Activated T-helper 1 cell treated with anti-CD3 and anti-CD28 coated beads, Interleukin-12 subunit alpha, Interleukin-12 subunit beta, Interleukin-2, Interleukin-4 antibody, amounts not matched to agents 30 ng/mL and 10 ng/mL and 1 ng/mL, durations not matched to agents 14 hours and 24 hours and 36 hours (primary cell): ENCODE data around the gene SIPA1L3. TPM values are rescaled to one million over a fixed set of nuclear protein-coding genes. Genes with fewer than 3 reads are reported as not detected.

Source experiments
- DNase-seq: peaks from one replicate; pipeline ENCODE4 v3.0.0; 2021; ENCODE audit warnings: low spot score
- H3K27ac Mint-ChIP-seq: one replicate; pipeline ENCODE4 v1.8.0; 2021; ENCODE audit warnings: mild to moderate bottlenecking, mixed read lengths
- H3K27me3 Mint-ChIP-seq: one replicate; pipeline ENCODE4 v1.8.0; 2022; ENCODE audit warnings: mild to moderate bottlenecking, moderate library complexity, mixed read lengths; ENCODE audit not compliant: insufficient read depth
- H3K36me3 Mint-ChIP-seq: one replicate; pipeline ENCODE4 v1.8.0; 2021; ENCODE audit warnings: low read depth, mixed read lengths
- H3K4me1 Mint-ChIP-seq: one replicate; pipeline ENCODE4 v1.8.0; 2021; ENCODE audit warnings: low read depth, mixed read lengths
- H3K4me3 Mint-ChIP-seq: one replicate; pipeline ENCODE4 v1.8.0; 2021; ENCODE audit warnings: mild to moderate bottlenecking, moderate library complexity, mixed read lengths
- H3K9me3 Mint-ChIP-seq: one replicate; pipeline ENCODE4 v1.8.0; 2021; ENCODE audit warnings: mixed read lengths
- intact Hi-C: fragments of 100-400 bp; cut with micrococcal nuclease; formaldehyde crosslinking; loops from one replicate; pipeline ENCODE4 v1.15.1; 2024
- total RNA-seq: library from RNA; stranded (reverse); gene quantifications from 2 replicates; pipeline ENCODE4 v1.2.3, GENCODE V29; 2022

Gene SIPA1L3
- total RNA-seq, 1 donor from 2014 or later: 16.7 TPM

DNA sequence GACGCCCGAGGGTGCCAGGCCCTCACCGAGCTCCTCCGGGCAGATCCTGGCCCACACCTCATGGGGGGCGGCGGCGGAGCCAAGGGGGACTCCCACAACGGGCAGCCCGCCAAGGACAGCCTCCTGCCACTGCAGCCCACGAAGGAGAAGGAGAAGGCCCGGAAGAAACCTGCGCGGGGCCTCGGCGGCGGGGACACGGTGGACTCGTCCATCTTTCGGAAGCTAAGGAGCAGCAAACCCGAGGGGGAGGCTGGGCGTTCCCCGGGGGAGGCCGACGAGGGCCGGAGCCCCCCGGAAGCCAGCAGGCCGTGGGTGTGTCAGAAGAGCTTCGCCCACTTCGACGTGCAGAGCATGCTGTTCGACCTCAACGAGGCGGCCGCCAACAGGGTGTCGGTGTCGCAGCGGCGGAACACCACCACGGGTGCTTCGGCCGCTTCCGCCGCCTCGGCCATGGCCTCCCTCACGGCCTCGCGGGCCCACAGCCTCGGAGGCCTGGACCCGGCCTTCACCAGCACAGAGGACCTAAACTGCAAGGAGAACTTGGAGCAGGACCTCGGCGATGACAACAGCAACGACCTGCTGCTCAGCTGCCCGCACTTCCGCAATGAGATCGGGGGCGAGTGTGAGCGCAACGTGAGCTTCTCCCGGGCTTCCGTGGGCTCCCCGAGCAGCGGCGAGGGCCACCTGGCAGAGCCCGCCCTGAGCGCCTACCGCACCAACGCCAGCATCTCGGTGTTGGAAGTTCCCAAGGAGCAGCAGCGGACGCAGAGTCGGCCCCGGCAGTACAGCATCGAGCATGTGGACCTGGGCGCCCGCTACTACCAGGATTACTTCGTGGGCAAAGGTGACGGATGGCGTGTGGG is 175.5 kb downstream of the SIPA1L3 start:
- H3K4me1 Mint-ChIP-seq: peaks cover 23% of the 10 kb centered on the region
- H3K9me3 Mint-ChIP-seq: no peaks in the 10 kb centered on the region

GRCh38 chr19:38084196-38084595 is 177.2 kb downstream of the SIPA1L3 start:
- H3K9me3 Mint-ChIP-seq: no peaks in the 10 kb centered on the region
- H3K4me1 Mint-ChIP-seq: peaks cover 21% of the 10 kb centered on the region
- intact Hi-C loops: no loop called here
- H3K36me3 Mint-ChIP-seq: peaks cover 2% of the 10 kb centered on the region
- H3K27ac Mint-ChIP-seq: no peak overlapping the region
- H3K27me3 Mint-ChIP-seq: no peaks in the 10 kb centered on the region
- no peak overlapping the region for H3K4me3 Mint-ChIP-seq
- DNase-seq: no peak

More for the DNA sequence above, 175.5 kb downstream of the SIPA1L3 start:
- intact Hi-C loops: no loop called here
- Mint-ChIP-seq H3K4me3 (no peak overlapping the region), H3K36me3 (peaks cover 2% of the 10 kb centered on the region), H3K27ac (no peak overlapping the region), H3K27me3 (no peaks in the 10 kb centered on the region)
- DNase-seq: no peak

DNA sequence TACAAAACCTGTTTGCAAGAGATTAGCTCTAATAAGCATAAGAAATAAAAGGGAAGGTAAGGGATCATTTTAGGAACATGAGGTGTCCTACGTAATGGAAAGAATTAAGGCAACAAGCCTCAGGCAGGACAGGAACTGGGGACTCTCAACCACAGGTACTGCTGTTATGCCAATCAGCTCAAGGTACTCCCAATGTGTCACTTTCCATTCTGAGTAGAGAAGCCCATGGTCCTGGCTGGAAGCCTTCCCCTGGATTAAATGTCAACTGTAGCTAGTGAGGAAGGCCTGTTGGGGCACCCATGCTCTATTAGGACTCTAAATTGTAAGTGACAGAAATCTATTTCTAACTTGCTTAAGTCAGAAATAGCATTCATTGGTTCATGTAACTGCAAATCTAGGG is 182.4 kb downstream of the SIPA1L3 start:
- Mint-ChIP-seq H3K36me3 (peaks cover 5% of the 10 kb centered on the region), H3K4me1 (no peaks in the 10 kb centered on the region), H3K27me3 (no peaks in the 10 kb centered on the region), H3K4me3 (no peak overlapping the region), H3K9me3 (no peaks in the 10 kb centered on the region), H3K27ac (no peak overlapping the region)
- intact Hi-C loops: no loop called here
- no peak for DNase-seq

DNA sequence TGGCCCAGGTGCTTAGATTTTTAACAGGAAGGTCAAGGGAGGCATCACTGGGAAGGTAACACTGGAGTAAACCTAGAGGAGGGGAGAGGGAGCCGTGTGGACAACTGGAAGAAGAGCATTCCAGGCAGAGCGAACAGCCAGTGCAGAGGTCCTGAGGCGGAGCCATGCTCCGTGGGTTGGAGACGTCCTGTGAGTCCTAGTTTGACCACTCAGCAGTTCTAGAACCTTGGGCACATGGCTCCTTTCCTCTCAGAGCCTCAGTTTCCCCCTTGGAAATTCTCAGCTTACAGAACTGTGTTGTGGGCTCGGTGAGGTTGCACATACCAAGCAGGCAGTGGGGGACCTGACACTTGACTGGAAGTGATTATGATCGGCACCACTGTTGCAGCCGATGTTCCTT is 186.1 kb downstream of the SIPA1L3 start:
- no peak overlapping the region for H3K4me3 Mint-ChIP-seq
- DNase-seq: no peak
- H3K27me3 Mint-ChIP-seq: no peaks in the 10 kb centered on the region
- H3K4me1 Mint-ChIP-seq: peaks cover 5% of the 10 kb centered on the region
- intact Hi-C loops: no loop called here
- H3K9me3 Mint-ChIP-seq: no peaks in the 10 kb centered on the region
- no peak overlapping the region for H3K27ac Mint-ChIP-seq
- peaks cover 7% of the 10 kb centered on the region for H3K36me3 Mint-ChIP-seq

- Mint-ChIP-seq H3K4me1 (peaks cover 5% of the 10 kb centered on the region), H3K4me3 (no peak overlapping the region), H3K27me3 (no peaks in the 10 kb centered on the region), H3K9me3 (no peaks in the 10 kb centered on the region), H3K27ac (no peak overlapping the region), H3K36me3 (peaks cover 7% of the 10 kb centered on the region)
- no peak for DNase-seq
- intact Hi-C loops: no loop called here
Observed at GRCh38 chr19:38093587-38093986, 186.6 kb downstream of the SIPA1L3 start.

DNA sequence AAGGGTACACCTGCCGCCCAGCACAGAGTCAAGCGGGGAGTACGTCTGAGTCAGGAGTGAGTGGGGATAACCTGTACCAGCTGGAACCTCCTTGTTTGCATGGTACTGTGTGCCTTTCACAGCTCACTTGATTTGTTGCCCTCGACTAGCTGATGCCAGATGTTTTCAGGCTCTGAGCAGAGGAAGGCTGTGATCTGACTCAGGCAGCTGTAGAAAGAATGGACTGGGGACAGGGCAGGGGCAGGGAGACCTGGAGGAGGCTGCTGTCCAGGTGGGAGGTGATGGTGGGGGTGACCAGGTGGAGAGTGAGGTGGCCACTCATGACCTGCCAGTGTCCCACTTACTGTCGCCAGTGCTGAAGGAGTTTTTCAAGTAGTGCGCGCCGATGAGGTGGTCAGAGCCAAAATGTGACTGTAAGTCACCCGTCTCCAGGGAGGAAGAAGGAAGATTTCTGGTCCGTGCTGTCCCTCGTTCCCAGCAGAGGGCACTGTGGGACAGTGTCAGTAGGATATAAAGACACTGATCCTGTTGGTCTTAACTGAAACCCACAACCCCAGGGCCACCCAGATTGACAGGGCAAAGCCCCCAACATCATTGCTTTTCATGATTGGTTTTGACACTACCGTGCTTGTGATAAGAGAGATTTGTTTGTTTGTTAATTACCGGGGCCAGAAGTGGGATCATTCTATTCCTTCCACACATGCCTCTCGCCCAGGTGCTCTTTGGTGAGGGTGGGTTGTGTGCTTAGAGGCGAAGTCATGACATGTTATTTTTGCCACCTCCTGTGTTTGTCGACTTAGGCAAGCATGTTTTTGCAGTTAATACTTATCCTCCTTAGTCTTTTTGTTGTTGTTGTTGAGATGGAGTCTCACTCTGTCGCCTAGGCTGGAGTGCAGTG is 188.7 kb downstream of the SIPA1L3 start:
- Mint-ChIP-seq H3K9me3 (peaks cover 10% of the 10 kb centered on the region), H3K4me3 (no peak overlapping the region), H3K36me3 (peaks cover 9% of the 10 kb centered on the region), H3K4me1 (peaks cover 5% of the 10 kb centered on the region), H3K27ac (no peak overlapping the region), H3K27me3 (no peaks in the 10 kb centered on the region)
- peak; percentile 42 for DNase-seq
- intact Hi-C loops: loop anchor here (1.0 kb wide), 1 partner anchor 193 kb away; no protein-coding TSS in a partner anchor

DNA sequence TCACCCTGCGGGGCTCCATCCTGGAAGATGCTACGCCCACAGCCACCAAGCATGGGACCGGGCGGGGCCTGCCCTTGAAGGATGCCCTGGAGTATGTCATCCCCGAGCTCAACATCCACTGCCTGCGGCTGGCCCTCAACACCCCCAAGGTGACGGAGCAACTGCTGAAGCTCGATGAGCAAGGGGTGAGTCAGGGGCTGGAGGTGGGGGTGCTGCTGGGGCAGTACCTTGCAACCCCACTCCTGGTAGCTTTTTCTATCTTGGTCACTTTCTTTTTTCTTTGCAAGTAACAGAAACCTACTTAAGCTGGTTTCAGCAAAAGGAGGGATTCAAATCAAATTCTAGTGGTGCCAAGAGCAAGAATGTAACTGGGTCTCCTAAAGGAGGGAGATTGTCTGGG is 193.0 kb downstream of the SIPA1L3 start:
- H3K27me3 Mint-ChIP-seq: no peaks in the 10 kb centered on the region
- intact Hi-C loops: no loop called here
- peaks cover 5% of the 10 kb centered on the region for H3K4me1 Mint-ChIP-seq
- peaks cover 13% of the 10 kb centered on the region for H3K36me3 Mint-ChIP-seq
- H3K27ac Mint-ChIP-seq: no peak overlapping the region
- peaks cover 10% of the 10 kb centered on the region for H3K9me3 Mint-ChIP-seq
- H3K4me3 Mint-ChIP-seq: no peak overlapping the region
- DNase-seq: no peak

DNA sequence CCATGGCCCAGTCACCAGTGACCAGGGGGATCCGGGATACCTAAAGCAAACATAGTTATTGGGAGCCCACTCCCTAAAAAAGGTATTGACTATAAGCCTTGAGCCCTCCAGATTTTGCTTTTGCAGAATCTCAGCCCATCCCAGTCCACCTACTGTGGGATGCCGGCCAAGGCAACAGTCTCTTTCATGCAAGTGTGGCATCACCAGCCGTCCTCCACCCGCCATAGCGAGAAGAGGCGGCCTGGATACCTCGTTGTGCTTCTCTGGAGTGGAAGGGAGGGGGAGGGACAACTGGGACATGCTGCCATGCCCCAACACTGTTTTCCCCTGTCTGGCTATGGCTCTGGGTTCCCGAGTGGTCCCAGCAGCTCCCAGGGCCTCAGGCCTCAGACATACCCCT is 193.6 kb downstream of the SIPA1L3 start:
- Mint-ChIP-seq H3K27ac (no peak overlapping the region), H3K36me3 (peaks cover 13% of the 10 kb centered on the region), H3K4me1 (peaks cover 5% of the 10 kb centered on the region), H3K4me3 (no peak overlapping the region), H3K9me3 (peaks cover 10% of the 10 kb centered on the region), H3K27me3 (no peaks in the 10 kb centered on the region)
- intact Hi-C loops: no loop called here
- DNase-seq: no peak

DNA sequence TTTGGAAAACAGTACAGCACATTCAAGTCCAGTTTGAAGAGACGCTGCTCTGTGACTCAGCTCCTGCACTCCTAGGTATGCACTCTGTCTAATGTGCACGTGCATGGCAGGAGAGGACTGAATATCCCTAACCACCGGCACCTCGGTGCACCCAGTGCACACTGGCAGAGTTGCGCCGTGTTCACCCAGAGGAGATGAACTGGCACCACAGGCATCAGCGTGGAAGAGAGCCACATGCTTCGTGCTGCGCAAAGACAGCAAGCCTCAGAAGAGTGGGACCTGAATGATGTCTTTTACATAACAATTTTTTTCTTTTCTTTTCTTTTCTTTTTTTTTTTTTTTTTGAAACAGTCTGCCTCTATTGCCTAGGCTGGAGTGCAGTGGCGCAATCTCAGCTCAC is 194.7 kb downstream of the SIPA1L3 start:
- peaks cover 12% of the 10 kb centered on the region for H3K36me3 Mint-ChIP-seq
- H3K27me3 Mint-ChIP-seq: no peaks in the 10 kb centered on the region
- no peaks in the 10 kb centered on the region for H3K4me1 Mint-ChIP-seq
- intact Hi-C loops: no loop called here
- DNase-seq: no peak
- H3K27ac Mint-ChIP-seq: no peak overlapping the region
- no peak overlapping the region for H3K4me3 Mint-ChIP-seq
- H3K9me3 Mint-ChIP-seq: peaks cover 10% of the 10 kb centered on the region

- no peaks in the 10 kb centered on the region for H3K27me3 Mint-ChIP-seq
- DNase-seq: no peak
- no peak overlapping the region for H3K27ac Mint-ChIP-seq
- intact Hi-C loops: no loop called here
- no peaks in the 10 kb centered on the region for H3K4me1 Mint-ChIP-seq
- no peaks in the 10 kb centered on the region for H3K9me3 Mint-ChIP-seq
- peaks cover 12% of the 10 kb centered on the region for H3K36me3 Mint-ChIP-seq
- no peak overlapping the region for H3K4me3 Mint-ChIP-seq
Observed at GRCh38 chr19:38105574-38105973, 198.6 kb downstream of the SIPA1L3 start.

- H3K4me3 Mint-ChIP-seq: no peak overlapping the region
- intact Hi-C loops: no loop called here
- no peaks in the 10 kb centered on the region for H3K27me3 Mint-ChIP-seq
- H3K4me1 Mint-ChIP-seq: no peaks in the 10 kb centered on the region
- no peak overlapping the region for H3K27ac Mint-ChIP-seq
- peaks cover 17% of the 10 kb centered on the region for H3K36me3 Mint-ChIP-seq
- DNase-seq: no peak
- no peaks in the 10 kb centered on the region for H3K9me3 Mint-ChIP-seq
Observed at GRCh38 chr19:38107129-38107528, 200.1 kb downstream of the SIPA1L3 start.

GRCh38 chr19:38111898-38112297 is 204.9 kb downstream of the SIPA1L3 start:
- DNase-seq: no peak
- Mint-ChIP-seq H3K9me3 (no peaks in the 10 kb centered on the region), H3K36me3 (peaks cover 16% of the 10 kb centered on the region), H3K27me3 (no peaks in the 10 kb centered on the region), H3K4me3 (no peak overlapping the region), H3K27ac (no peak overlapping the region), H3K4me1 (no peaks in the 10 kb centered on the region)
- intact Hi-C loops: no loop called here

DNA sequence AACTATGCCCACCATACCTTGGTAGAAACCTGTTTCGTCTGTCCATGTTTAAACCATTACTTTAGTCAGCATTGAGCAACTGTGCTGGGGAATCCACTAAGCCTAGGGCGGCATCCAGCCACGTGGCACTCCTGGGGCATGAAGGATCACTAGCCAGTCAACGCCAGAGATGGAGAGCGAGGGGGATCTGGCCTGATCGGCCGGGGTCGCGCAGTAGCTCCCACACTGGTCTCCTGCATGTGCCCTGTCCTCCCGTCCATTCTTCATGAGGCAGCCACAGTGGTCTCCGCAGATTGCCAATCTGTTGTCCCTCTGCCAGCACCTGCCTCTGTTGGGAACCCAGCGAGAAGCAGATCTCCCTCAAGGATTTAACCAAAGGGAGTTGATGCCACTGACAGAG is 207.6 kb downstream of the SIPA1L3 start:
- Mint-ChIP-seq H3K4me1 (no peaks in the 10 kb centered on the region), H3K27ac (no peak overlapping the region), H3K9me3 (no peaks in the 10 kb centered on the region), H3K27me3 (no peaks in the 10 kb centered on the region), H3K4me3 (no peak overlapping the region), H3K36me3 (peaks cover 17% of the 10 kb centered on the region)
- intact Hi-C loops: no loop called here
- DNase-seq: no peak
